Activated T-cell treated with anti-CD3 and anti-CD28 coated beads for 48 hours (primary cell): ENCODE data around the gene LHCGR.
"Not testable (repeated sequence)": the region's sequence is repeated elsewhere in the genome, so short reads cannot be mapped to it uniquely, and the experiment has no call there.

Experiments used
- DNase-seq: peaks from one replicate; pipeline ENCODE4 v3.0.0-alpha.2; 2020; ENCODE audit warnings: low read depth

The LHCGR gene

DNA sequence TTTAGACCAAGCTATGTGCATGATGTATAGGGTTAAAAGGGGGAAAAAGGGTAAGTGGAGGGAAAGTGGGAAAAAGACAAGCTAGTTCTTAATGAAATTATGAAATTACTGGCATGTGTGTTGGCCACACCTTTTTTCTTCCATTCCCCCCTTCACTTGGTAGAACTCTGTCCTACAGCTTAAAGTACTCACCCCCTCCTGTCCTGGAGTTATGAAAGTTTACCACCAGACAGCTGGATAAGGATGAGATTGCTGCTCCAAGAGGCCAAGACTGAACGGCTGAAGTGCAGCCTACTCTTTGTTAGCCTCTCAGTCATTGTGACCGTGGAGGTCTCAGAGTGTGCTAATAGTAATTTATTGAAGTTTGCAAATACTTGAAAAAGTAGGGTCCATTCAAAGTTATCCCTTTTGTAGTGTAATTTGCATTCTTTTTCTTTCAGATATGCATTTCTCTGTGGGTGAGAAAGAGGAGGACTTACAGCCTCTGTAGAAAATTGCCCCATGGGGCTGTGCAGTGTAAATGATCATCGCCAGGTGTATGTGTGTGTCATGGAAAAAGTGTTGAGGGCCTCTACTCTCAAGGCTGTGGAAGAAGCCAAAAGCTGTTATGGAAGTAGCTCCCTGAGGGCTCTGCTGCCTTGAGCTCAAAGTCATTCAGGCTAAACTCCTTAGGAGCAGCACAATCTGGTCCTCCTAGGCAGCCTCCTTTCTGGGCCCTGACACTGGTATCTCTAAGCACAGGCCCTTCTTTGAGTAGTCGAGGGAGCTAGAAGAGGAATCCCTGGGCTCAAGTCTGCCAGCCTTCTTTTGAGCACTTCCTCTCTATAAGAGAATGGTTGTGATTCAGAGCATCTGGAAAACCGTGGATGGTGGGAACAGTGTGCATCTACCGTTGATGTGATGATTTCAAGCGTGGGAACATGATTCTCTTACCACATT lies 46.2 kb downstream of the LHCGR start:
- DNase-seq, result no peak

DNA sequence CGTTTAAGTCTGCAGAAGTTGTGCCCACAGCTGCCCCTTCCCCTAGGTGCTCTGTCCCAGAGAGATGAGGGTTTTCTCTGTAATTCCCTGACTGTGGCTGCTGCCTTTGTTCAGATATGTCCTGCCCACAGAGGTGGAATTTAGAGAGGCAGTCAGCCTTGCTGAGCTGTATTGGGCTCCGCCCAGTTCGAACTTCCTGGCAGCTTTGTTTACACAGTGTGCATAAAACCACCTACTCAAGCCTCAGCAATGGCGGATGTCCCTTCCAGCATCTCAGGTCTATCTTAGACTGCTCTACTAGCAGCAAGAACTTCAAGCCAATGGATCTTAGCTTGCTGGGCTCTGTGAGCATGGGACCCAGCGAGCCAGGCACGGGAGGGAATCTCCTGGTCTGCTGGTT lies 48.1 kb downstream of the LHCGR start:
- no peak for DNase-seq

DNA sequence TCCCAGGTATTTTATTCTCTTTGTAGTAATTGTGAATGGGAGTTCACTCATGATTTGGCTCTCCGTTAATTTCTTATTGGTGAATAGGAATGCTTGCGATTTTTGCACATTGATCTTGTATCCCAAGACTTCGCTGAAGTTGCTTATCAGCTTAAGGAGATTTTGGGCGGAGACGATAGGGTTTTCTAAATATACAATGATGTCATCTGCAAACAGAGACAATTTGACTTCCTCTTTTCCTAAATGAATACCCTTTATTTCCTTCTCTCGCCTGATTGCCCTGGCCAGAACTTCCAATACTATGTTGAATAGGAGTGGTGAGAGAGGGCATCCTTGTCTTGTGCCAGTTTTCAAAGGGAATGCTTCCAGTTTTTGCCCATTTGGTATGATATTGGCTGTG lies 51.9 kb downstream of the LHCGR start:
- not testable (repeated sequence) for DNase-seq

DNA sequence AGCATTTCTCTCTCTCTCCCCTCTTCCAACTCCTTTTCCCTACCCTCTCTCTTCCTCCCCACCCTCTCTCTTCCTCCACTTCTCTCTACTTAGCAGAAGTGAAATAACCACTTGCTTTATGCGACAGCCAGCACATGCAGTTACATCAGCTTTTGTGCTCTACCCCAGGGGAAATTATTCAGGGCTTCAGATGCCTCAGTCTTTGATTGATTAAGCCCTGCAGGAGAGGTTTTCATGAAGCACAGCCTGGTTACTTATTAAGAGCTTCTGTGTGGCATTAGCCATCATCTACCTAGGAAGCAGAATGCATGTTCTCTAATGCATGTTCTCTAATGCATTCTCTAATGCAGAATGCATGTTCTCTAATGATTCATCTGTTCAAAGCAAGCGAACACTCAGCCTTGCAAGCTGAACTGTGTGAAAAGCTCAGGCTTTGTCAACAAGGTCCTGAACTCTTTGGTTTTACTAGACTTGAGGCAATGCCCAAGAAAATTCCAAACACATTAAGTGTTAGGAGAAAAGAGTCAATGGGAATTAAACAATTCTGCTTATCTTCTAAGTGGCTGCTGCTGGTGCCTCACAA lies 56.1 kb downstream of the LHCGR start:
- no peak for DNase-seq

DNA sequence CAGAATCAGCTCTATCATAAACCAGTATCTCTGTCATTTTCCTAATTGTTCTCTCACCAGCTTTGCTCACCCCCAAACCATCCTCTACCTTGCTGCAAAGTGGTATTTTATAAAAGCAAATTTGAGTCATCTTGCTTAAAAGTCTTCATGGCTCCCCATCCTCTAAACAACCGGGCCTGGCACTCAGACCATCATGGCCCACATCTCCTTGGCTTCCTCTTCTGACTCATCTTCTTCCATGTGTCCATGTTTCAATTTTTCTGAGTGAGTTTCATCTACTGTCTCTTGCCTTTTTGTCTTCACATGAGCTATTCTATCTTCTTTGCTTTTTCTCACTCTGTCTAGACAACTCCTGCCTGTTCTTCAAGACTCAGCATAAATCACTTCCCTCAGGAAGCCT lies 58.6 kb downstream of the LHCGR start:
- no peak for DNase-seq

DNA sequence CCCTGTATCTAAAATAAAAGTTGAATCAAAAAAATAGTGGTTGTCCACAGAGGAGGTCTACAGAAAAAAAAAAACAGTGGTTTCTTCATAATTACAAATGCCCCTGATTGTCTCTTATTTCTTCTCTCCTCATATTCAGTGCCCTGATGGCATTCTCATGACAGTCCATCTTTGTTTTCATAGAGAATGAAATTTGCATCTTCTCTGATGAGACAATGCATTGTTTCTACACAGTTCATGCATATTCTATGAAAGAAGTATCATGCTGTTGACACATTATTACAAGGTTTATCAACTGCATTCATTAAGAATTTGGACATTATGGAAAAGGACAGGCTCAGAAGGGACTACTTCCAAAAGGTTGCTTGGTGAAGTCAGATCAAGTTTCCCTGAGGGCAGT lies 59.5 kb downstream of the LHCGR start:
- no peak for DNase-seq

DNA sequence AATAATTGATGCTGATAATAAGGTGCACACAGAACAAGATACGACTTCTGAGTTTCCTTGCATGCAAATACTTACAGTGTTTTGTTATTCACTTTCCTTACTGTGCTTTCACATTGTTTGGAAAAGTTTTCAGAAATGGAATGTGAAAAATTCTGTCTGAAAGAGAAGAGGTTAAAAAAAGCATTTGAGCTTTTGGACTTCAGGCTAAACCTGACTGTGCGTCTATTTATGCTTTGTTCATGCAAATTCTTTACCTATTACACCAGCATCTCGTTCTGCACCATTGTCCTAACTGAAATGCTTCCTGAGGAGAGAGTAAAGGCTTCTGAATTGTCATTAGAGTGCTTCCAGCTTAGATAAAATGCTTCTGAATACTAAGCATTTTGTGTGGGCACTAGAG lies 61.4 kb downstream of the LHCGR start:
- no peak for DNase-seq

DNA sequence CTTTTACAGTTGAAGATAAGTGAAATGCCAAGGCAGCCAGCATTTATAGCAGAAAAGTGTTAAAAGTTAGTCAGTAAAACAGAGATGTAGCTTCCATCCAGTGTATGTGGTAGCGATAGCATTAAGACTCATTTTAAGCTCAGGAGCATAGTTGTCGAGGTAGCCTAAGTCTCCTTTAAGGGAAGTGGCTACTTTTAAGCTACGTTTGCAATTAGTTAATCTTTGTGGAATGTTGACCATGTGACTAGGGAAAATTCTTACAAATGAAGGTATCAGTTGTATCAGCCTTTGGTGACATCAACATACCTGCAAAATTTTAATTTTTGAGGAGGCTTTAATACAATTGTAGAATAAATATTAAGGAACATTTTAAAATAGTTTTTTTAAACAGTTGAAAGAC lies 61.9 kb downstream of the LHCGR start:
- DNase-seq, result no peak

DNA sequence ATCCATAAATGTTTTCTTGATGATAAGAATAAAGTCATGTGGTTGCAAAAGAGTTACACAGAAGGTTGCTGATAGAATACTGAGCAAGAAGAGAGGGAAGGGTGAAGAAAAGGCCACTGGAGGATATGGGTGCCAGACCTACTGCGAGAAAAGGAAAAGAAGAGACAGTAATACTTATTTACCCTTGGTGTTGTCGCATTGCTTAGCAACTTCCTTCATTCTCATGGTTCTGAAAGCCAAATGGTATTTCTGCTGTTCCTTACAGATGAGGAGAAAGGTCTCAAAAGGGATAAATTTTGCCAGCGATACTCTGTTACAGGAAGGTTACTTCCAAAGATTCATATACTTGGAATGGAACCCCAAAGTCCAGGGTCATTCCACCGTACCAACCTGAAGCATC lies 62.5 kb downstream of the LHCGR start:
- no peak for DNase-seq

DNA sequence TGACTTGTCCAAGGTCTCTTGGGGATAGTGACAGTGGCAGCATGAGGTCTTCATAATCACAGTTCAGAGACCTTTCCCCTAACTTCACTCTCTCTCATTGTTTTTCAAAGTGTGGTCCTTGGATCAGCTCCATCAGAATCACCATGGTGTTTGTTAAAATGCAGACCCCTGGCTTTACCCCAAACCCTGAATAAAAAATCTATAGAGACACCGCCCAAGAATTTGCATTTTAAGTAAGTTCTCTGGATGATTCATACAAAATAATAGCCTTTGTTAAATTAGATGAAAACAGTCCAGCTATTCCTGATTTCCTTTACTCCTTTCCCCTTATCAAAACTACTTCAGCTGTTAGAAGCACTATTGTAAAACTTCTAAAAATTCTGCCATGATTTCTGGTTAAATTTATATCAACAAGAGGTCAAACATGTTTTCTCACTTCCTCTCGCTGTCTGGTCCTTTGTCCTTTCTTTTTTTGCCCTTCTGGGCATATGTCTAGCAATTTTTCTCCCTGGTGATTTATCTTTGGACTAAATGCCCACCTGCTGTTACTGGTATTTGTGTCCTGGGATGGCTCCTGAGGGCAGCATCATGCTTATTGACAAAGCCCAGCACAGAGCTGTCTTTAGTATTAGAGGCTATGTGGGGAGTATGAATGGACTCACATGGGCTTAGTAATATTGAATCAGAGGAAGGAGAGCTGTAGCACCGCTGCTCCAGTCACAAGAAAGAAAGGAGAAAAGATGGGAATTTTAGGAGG lies 63.4 kb downstream of the LHCGR start:
- DNase-seq, result no peak

DNA sequence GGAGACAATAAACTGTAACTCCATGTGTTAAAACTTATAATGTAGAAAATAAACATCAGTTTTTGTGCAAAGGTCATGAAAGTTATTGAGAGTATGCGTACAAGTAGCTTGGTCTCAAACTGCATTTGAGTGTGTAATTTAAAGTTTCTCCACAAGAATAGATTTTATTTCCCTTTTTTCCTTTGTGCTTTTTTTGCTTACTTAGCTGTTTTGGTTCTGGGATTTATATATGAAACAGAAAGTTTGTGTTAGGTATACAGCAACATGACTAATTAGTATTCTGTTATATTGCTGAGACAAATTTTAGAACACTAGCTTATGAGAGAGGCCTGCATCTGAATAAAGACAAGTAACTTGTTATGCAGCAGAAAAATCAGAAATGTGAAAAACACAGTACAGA lies 70.4 kb downstream of the LHCGR start:
- DNase-seq, result no peak

DNA sequence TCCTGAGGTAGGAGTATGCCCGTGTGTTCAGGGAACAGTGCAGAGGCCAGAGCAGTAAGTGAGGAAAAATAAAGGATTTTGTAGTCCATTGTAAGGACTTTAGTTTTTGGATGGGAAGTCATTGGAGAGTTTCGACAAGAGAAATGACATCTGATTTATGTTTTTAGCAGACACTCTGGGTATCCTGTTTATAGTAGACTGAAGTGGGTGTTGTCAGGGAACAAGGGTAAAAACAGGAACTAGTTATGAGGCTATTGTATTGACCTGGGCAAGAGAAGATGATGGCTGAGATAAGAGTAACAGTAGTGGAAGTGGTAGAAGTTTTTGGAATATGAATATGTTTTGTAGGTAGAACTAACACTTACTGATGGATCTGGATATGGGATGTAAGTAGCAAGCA lies 78.1 kb downstream of the LHCGR start:
- DNase-seq, result no peak

DNA sequence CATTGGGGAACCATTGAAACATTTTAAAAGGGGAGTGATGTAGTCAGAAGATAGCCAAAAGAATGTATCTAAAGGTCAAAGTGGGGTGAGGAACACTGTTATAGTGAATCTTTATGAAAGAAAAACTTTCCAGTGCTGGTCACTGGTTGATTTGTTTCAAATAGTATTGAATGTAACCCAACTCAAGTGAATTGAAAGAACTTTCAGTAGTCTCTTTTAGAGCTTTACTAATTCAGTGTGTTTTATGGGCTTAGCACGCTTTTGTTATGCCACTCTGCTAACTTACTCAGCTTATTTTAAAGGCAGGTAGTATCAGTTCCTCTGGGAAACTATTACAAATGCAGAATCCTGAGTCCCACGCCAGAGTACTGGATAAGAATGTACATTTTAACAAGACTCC lies 80.6 kb downstream of the LHCGR start:
- no peak for DNase-seq

DNA sequence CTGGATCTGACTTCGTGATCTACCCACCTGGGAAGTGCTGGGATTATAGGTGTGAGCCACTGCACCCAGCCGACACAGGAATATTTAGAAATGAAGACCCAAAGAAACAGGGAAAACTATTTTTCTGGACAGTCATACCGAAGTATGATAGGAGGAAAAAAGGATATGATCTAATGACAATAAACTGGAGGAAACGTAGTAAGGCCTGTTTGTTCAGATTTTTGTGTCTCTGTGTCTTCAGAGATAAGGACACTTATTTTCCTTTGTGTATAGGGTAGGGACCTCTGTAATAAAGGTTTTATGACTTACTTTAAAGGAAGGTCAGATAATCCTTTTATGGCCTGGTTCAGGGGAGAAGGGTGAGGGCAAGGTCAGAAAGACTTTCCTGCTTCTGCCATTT lies 81.9 kb downstream of the LHCGR start:
- DNase-seq, result no peak

DNA sequence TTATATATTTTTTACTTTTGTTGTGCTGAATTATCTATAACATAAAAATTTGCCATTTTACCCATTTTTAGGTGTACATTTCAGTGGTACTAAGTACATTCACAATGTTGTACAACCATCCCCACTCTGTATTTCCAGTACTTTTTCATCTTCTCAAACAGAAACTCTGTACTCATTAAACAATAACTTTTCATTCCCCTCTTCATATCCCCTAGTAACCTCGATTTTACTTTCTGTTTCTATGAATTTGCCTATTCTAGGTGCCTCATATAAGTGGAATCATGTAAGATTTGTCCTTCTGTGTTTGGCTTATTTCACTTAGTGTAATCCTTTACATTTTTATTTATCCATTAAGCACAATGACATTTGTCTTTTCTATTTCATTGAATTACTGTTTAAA lies 86.5 kb downstream of the LHCGR start:
- DNase-seq, result no peak

DNA sequence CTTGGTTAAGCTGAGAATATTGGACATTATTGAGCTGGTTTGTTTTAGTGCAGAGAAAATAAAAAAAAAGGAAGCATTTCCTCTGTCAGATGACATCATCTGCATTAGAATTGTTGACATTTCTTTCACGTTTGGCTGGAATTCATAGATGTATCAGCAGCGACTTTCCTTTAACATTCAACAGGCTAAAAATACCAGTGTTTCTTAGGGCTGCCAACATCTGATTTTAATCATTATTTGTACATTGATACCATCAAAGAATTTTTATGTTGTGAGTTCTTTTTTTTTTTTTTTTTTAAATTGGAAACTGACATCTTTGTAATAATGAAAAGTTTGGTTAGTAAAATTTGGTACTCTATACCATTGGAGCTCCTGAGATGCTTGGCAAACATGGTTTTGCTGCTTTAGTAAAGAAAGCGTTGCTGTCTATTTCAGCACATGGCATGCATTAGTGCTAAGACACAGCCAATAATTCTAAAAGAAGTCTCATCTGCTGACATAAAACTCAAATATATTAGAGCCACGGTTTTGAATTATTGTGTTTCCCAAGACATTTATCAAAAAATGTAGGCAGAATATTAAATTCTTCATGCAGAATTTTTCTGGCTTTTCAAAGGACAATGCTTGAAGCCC lies 104.2 kb downstream of the LHCGR start:
- no peak for DNase-seq

DNA sequence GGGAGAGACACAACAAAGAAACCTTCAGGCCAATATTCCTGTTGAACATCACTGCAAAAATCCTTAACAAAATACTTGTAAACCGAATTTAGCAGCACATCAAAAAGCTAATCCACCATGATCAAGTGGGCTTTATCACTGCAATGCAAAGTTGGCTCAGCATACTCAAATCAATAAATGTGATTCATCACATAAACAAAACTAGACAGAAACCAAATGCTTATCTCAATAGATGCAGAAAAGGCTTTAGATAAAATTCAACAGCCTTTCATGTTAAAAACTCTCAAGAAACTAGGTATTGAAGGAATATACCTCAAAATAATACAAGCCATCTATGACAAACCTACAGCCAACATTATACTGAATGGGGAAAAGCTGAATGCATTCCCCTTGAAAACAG lies 117.3 kb downstream of the LHCGR start:
- no peak for DNase-seq
